T-helper 2 cell (primary cell): Measurements from ENCODE around the gene HTR1D.

ENCODE experiments used
- DNase-seq, 5 experiments: peaks; one replicate each; pipeline versions ENCODE4 v3.0.0 to v3.0.0-alpha.2; 2012 to 2022

Gene HTR1D

DNA sequence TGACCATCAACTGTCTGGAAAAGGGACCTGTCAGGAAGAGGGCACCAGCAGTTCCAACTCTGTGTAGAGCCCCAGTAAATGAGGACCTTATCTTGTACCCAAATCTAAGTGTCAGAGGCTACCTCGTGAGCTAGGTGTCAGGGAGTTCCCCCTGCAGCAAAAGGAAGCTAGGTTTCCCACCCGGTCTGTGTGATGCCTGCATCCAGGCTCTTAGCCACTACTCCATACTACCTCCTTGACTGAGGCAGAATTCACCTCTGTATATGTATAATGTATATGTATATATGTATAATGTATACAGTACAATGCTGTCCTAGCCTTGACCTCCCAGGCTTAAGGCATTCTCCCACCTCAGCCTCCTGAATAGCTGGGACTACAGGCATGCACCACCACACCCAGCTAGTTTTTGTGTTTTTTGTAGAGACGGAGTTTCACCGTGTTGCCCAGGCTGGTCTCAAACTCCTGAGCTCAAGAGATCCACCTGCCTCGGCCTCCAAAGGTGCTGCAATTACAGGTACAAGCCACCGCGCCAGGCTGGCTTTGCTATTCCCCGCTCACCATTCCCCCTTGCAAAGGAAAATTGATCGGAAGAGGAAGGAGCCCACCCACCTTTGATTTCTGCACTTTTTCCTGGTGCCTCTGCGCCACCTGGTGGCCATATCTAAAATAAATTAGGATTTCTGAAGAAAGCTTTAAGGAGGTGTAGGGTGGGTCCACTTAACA lies 32.9 kb downstream of the HTR1D start:
- peak in 3 of 5 experiments; percentile 16 to 39 (median 25) for DNase-seq

DNA sequence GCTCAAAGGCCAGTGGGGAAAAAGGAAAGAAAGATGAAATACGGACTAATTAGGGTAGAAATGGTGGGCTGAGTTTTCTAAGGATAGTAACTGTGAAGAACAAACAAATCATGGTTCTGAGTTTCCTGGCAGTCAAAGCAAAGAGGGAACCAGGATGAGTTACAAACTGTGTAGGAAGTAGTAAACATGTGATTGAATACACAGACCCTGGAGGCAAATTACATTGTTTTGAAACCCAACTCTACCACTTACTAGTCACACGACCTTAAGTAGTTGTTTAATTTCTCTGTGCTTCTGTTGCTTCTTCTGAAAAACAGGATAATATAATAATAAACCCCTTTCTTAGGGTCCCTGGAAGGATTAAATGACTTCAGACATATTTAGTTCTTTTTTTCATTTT lies 37.4 kb downstream of the HTR1D start:
- DNase-seq: no peak

DNA sequence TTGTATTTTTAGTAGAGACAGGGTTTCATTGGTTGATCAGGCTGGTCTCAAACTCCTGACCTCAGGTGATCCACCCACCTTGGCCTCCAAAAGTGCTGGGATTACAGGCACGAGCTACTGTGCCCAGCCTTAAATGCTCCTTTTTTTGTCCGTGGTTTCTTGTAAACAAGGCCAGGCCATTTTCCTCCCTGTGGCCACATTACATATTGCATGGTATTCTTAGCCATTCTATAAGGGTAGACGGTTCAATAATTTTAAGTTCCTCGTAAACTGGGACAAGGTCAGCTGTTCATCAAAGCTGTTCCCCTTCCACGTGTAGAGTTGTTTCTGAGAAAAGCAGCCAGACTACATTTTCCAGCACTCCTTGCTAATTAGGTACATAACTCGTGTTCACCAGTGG lies 38.4 kb downstream of the HTR1D start:
- no peak for DNase-seq

DNA sequence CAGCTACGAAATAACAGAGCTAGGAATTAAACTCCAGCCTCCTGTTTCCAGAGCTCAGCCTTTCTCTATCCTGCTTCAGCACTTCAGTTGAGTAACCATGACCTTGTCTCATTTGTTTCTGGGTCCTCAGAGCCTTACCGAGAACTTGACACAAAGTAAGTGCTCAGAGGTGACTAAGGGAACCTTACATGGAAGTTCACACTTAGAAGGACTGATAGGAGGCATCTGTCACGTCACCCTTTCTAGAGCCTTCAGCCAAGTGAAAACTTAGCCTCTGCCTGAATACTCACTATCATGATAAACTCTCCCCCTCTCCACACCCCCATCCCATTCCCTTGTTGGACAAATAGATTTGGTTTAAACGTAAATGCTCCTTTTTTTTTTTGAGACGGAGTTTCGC lies 38.9 kb downstream of the HTR1D start:
- no peak for DNase-seq

DNA sequence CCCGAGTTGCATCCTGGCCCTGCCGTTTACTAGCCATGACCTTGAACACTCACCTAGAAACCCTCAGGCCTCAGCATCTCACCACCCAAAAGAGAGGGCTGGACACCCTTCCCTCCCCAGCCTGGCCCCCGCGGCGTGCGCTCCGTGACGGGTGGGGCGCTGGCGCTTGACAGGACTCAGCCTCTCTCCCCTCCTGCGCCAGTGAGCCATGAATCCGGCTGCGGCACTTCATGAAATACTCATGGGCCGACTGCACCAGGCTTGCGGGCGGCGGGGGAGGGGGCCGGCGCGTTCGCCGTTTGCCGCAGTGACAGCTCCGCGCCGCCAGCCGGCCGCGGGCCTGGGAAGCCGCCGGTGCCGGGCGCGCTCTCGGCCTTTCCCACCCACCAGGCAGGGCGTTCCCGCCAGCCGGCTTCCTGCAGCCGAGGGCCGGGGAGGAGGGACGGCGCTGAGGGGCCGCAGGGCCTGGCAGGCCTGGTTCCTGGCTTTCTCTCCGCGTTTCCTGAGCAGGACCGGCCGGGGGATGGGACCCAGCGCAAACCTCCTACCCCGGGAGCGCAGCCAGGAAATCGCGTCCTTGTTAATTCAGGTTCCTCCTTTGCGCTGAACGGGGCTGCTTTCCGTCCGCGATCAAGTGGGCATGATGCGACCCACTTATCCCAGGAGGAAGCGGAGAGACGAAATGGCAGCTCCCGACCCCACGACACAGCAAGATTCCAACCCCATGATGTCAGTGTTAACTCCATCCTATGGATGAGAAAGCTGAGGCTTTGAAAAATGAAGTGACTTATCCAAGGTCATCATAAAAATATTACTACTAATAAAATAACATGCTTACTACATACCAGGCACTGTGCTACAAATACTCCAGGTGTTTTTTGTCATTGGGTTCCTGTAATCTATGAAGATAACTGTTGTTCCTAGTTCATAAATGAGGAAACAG lies 39.6 kb downstream of the HTR1D start:
- DNase-seq: peak in 4 of 5 experiments; percentile 24 to 51 (median 42)

DNA sequence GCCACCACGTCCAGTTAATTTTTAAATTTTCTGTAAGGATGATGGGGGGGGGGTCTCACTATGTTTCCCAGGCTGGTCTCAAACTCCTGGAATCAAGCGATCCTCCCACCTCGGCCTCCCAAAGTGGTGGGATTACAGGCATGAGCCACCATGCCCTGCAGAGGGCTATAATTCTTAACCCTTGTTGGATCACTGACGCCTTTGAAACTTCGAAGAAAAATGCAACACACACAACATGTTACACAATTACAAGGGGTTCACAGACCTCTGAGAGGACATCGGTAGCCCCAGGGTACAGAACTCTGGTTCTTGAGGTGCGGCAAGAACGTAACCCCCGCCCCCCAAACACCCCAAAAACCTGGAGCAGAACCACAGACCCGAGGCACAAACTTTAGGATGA lies 40.3 kb downstream of the HTR1D start:
- DNase-seq: no peak

DNA sequence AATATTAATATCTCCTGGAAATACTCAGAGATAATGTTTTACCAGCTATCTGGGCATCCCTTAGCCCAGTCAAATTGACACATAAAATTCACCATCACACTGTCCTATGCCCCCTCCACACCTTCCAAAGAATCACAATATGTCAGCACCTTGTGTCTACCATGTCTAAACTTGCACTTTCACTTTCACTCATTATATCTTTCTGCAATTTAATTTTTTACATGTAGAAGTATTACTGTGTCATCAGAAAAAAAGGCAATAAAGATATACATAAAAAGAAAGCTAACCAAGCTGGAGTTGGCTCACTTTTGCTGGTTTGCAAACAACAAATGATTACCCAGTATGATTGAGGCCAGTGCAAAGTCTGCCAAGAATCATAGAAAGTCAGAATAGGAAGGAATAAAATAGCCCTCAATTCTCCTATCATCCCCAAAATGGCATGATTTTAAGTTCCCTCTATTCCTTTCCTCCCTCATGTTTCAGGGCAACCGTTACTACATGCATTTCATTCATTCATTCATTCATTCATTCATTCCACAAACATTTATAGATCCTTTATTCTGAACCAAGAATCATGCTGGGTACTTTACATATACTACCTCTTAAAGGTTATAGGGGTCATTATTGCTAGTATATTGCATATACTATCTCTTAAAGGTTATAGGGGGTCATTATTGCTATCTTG lies 42.7 kb downstream of the HTR1D start:
- peak in 1 of 5 experiments; percentile 41 for DNase-seq

DNA sequence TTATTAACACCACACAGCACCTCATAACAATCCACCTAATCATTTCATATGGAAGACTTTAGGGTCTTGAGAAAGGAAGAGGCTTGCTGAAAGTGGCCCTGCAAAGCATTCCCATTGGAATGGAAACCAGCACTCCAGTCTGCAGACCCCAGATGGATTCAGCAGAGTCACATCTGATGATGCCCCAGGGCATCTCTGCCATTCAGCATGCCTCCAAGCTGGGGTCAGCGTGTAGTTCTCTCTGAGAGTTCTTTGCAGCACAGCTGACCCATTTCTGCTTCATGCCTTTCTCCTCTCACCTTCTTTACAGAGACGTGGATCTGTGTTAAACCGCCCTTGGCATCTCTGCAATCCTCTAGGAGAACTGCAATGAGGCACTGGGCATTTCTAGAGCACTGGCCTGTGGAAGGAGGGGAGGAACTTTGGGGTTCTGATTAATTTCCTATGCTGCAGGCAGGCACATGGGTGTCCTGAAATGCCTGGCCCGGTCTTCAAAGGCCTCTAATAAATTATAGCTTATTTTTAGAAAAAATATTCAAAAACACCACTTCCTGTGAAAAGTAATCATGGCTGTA lies 46.0 kb downstream of the HTR1D start:
- DNase-seq: no peak

DNA sequence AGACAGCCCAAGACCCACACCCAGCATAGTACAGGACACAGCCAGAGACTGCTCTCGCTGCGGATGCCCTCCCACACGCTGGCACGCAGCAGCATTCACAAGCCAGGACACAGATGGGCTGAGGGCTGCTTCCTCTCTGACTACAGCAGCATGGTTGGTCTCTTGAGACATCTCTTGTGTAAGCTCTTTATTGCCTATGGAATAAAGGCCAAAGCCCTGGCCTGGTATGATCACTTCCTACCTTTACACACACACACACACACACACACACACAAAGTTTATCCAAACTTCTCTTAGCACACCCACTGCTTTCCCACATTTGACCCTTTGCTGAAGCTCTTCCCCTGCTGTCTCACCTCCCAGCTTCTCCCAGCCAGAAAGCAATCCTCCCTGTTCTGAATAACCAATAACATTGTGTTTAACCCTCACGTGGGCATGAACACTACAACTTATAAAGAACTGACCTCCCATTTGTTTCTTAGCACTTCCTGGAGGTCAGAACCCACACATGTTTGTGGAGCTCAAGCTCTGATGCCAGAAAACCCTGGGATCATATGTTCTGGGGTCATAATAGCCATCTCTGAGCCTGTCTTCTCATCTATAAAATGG lies 47.5 kb downstream of the HTR1D start:
- no peak for DNase-seq

DNA sequence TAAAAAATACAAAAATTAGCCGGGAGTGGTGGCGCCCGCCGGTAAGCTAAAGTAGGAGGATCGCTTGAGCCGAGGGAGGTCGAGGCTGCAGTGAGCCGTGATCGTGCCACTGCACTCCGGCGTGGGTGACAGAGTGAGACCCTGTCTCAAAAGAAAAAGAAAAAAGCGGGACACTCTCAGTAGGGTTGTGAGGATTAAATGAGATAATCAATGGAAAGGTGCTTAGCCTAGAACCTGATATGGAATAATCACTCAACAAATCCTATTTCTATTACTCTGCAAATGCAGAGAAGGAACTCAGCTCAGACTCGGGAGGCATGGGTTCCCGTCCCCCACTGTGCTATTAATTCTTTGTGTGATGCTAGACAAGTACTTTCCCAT lies 48.1 kb downstream of the HTR1D start:
- DNase-seq: no peak

DNA sequence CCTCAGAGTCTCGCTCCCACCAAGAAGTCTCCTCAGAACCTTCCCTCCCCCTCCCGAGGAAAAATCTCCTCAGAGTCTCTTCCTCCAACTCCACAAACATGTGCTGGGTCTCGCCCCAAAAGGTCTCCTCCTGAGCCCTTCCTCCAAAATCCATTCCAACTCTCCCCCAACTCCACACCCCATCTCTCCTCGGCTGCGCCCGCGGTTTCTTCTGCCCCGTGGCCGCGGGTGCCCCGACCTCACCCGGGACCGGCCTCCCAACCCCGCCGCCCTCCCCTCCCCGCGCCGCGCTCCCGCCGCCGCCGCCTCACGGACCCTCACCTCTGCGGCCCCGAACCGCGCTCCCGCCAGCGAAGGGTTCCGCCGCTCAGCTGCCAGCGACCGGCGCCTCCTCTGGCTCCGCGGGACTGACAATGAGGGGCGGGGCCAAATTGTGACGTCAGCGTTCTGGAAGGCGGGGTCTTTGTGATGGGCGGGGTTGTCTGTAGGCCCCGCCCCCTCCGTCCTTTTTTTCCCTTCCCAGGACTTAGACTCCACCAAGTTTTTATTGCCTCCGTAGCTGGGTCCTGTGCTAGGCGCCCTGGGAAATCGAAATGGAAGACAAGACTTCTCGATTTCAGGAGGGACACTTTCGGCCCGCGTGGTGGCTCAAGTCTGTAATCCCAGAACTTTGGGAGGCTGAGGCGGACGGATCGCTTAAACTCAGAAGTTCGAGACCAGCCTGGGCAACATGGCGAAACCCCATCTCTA lies 48.7 kb downstream of the HTR1D start, which contains the start of gene LUZP1:
Gene LUZP1 (minus strand): TSS at position 412 of the 750 bp plus-strand sequence.
- DNase-seq: peak; percentile 72 to 81 (median 73)

DNA sequence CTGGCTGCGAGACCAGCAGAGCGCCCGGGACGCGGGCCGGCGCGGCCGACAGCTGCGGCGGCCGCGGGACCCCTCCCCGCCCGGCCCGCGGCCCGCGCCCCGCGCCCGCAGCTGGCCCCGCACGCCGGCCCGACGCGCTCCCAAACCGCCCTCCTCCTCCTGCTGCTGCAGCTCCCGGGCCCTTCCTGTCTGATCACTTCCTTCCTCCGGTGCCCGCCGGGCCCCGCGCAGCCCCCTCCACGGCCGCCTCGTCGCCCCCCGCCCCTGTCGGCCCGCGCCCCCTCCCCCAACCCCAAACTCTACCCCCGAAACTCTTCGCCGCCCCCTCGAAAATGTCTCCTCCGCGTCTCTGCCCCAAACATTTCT lies 49.2 kb downstream of the HTR1D start:
- DNase-seq: peak in 3 of 5 experiments; percentile 19 to 38 (median 23)

DNA sequence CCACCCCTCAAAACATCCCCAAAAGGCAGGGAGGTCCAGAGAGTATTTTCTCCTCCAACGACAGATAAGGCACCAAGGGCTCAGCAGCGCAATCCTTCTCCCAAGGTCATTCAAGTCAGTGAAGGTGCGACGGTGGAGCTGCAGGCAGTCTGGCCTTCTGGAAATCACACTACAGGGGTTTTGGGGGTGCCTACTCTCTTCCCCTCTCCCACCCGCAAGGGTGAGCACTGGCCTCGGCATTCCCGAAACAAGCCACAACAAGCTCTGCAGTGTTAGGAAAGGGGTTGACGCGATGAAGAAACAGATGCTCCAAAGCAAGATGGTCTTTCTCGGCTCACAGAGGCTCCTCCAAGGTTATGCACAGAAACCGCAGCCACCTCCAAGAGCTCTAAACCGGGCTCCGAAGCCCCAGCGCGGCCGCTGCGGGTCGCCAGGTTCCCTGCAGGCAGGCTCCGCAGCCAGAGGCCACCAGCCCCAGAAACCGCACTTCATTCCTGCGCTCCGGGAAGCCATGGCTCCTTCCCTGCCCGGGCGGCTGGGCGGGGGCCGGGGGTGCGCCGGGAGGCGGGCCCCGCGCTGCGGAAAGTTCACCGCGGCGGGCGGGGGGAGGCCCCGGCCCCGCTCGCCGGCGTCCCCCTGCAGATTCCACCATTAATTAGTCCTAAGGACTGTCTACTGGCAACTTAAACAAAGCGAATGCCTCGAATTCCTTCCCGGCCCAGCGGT lies 49.8 kb downstream of the HTR1D start:
- peak in 4 of 5 experiments; percentile 8 to 37 (median 18) for DNase-seq

DNA sequence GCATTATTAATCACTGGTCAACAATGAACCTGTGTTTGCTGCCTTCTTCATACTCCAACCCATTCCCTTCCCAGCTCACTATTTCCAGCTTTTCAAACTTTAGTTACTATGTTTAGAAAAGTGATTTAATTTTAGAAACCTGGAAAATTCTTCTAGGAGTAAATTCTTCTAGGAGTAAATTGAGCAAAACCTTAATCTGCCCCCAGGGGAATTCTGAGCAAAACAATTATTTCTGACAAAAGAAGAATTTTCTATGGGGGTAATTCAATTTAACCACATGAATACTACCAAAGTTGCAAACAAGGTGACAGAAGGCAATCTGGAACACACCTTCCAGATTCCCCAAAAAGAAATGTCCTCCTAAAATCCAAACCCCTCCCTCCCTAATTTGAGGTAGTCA lies 50.4 kb downstream of the HTR1D start:
- no peak for DNase-seq

DNA sequence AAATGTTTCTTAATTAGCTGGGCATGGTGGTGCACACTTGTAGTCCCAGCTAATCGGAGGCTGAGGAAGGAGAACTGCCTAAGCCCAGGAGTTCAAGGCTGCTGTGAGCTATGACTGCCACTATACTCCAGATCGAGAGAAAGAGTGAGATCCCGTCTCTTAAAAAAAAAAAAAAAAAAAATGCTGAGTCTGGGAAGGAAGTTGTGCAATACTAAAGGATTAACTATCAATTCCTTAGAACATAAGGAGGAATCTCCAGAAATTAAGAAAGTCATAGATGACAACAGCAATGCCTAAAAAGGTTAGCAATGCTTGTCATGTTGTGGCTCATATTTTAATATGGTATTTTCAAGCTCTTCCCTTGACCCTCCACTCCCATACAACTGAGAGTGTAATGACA lies 53.9 kb downstream of the HTR1D start:
- DNase-seq: no peak

DNA sequence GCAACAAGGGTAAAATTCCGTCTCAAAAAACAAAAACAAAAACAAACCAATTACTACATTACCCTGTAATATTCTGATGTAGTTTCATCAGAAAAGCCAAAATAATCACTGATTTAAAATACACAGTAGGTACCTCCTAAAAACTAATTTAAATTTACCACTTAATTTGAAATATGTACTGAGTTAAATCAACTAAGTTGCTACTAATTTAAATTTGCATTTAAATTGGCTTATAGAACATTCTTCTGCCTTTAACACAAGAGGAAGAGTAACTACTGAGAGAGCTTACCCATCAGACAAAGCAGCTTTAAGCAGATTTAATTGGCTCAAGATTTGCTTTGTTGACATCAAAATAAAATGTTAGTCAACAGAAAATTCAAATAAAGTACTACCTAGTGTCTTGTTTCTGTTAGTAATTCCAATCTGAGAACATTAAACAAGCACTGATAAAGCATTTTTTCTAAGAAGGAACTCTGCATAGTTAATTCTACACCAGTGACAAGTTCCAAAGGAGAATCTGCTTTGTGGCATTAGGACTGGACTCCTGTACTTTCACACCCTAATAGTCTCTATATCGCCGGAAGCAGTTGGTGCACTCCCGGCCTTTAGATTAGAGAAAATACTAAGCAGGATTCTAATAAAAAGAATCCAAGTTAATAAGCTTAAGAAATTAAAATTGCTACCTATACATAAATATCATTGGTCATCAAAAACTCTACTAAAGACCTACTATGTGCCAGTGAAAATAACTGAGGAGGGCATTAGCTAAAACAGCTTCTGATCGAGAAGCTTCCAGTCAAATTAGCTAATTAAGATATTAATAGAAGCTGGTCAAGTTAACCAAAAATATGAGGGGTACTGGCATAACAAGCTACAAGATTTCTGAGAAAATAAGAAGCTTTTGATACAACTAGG lies 57.1 kb downstream of the HTR1D start:
- DNase-seq: no peak

DNA sequence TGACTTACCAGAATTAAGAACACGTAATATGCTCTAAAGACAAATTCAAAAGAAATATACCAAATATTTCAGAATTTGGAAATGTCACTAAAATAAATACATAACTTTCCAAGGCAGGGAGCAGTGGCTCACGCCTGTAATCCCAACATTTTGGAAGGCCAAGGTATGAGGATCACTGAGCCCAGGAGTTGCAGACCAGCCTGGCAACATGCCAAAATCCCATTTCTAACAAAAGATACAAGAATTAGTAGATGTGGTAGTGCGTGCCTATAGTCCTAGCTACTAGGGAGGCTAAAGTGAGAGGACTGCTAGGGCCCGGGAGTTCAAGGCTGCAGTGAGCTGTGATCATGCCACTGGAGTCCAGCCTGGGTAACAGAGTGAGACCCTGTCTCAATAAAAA lies 60.4 kb downstream of the HTR1D start:
- DNase-seq: no peak

DNA sequence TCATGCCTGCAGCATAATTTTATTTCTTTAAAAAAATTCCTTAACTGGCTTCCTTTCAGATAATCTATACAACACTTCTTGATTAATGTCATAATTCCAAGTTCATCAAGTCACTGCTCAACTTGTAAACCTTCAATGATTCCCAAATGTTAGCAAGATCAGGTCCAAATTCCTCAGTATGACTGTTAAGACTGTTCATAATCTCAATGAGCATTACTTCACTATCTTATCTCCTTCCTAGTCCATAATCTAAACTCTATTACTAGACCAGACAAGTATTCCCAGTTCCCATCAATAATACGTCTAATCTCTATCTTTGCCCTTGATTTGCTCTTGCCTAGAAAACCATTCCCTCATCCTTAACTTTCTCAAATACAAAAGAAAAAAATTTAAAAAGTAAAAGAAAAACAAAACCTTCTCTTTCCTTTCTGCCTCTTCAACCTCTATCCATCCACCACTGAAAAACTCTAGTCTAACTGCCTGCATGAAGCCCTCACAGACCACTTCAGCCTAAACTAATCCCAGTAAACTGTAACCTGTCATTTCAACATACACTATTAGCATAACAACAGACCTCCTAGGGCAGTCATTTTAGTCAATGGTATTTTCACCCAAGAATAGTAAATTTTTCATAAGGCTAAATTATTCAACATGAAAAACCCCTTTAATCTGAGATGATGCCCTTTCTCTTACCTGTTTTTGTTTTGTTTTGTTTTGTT lies 64.2 kb downstream of the HTR1D start:
- DNase-seq: no peak

DNA sequence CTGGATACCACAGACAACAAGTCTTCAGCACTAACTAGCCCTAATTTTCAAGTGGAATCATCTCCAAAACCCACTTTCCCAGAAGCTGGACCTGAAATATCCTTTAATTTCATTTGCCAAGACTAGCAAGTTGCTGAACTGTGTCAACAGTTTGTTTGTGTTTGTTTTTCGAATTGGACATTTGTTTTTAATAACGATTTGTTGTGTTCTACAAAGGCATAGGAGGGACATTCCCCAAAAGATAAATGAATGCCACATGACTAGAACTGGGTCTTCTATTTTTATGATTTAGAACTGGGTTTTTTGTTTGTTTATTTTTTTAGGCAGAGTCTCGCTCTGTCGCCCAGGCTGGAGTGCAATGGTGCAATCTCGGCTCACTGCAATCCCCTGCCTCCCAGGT lies 66.6 kb downstream of the HTR1D start:
- DNase-seq: no peak
